ENCODE data around the gene CAPZA2. TPM values are rescaled to one million over a fixed set of nuclear protein-coding genes. Genes with fewer than 3 reads are reported as not detected.
A peak's percentile ranks its signal among the peaks of the same experiment; 100 is the strongest.
"Not testable (repeated sequence)": the region's sequence is repeated elsewhere in the genome, so short reads cannot be mapped to it uniquely, and the experiment has no call there.

Gene CAPZA2
- total RNA-seq, 2 experiments from 2014 or later, result 93.6 to 96.5 TPM

DNA sequence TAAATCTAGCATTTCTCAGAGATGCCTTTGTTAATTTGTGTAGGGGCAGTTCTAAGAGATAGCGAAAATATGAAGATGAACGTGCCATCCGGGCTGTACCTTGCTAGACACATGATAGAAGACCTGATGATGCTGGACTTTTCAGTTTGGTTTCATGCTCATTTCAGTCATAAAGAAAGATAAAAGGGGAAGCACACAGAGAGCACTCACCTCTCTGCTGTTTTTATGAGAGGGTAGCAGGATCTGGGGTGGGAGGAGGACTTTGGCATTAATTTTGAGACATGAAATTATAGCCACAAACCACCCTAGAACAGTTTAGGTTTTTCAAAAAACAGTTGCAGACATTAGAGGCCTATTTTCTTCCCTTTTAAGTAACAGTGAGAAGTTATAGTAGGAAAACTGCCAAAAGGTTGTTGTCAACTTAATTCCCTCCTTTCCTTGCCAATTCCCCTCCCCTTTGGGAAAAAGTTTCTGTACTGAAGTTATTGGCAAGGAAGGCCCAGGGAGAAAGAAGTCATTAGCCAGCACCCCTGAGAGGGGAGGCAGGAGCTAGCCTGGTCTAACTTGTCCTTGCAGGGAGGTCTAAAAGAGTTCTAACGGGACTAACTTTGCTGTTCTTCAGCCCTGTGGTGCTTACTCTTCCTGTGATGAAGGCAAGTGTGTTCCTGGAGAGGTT, 93.6 kb downstream of the CAPZA2 start:
- Histone ChIP-seq H3K36me3 (ENCODE audit: insufficient read depth, low read length) (no peaks in the 10 kb centered on the region), H3K27me3 (ENCODE audit: control insufficient read depth in 1 of 2, insufficient read depth in 2 of 2, low read length in 2 of 2) (no peaks in the 10 kb centered on the region), H3K4me1 (ENCODE audit: insufficient read depth, low read length) (peaks cover 16% of the 10 kb centered on the region), H3K4me3 (ENCODE audit: low read length) (no peak overlapping the region), H3K27ac (ENCODE audit: low read depth in 1 of 2, low read length in 2 of 2) (peak overlapping the region in 1 of 2 donors; percentile 6), H3K9me3 (ENCODE audit: control insufficient read depth in 1 of 2, insufficient read depth in 1 of 2, low read length in 2 of 2) (no peaks in the 10 kb centered on the region)
- Mint-ChIP-seq H3K36me3 (ENCODE audit: low read depth) (peaks cover 6% of the 10 kb centered on the region), H3K27ac (peak overlapping the region; percentile 81), H3K4me3 (peak overlapping the region; percentile 98), H3K4me1 (ENCODE audit: low read depth) (peaks cover 31% of the 10 kb centered on the region), H3K9me3 (no peaks in the 10 kb centered on the region), H3K27me3 (no peaks in the 10 kb centered on the region)
- POLR2A ChIA-PET, result interaction anchor here (1.5 kb wide), 1 partner anchor 51 kb away, joined by 5 read pairs; no protein-coding TSS in a partner anchor
- peak in 2 of 14 experiments; percentile 13 to 15 for DNase-seq
- CTCF ChIA-PET, result interaction anchor here (1.2 kb wide), 1 partner anchor 26 kb away, joined by 3 read pairs; no protein-coding TSS in a partner anchor
- no peak for TF ChIP-seq CTCF (IDR thresholded peaks at IDR 0.05)
- intact Hi-C loops (cut with DNase I, micrococcal nuclease), result loop anchor here in 1 of 2 experiments (2.0 to 5.0 kb wide), 2 partner anchors 95 to 749 kb away; no protein-coding TSS in a partner anchor
- no peak for ATAC-seq (ENCODE audit: poor library complexity)

DNA sequence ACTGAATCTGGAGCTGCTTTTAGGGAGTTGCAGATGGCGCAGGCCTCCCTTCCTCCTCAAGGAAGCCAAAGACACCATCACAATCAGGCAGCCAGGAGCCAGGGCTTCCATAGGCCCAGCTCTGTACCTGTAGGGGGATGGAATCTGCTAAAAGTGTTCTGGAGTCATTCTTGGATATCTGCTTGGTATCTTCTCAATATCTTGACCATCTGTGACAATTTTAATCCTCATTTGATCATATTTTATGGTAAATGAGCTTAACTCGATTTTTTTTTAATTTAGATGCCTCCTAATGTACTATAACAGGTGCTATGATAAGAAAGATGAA, 94.1 kb downstream of the CAPZA2 start:
- Histone ChIP-seq H3K27me3 (ENCODE audit: control insufficient read depth in 1 of 2, insufficient read depth in 2 of 2, low read length in 2 of 2) (no peaks in the 10 kb centered on the region), H3K27ac (ENCODE audit: low read depth in 1 of 2, low read length in 2 of 2) (no peak overlapping the region), H3K36me3 (ENCODE audit: insufficient read depth, low read length) (no peaks in the 10 kb centered on the region), H3K4me1 (ENCODE audit: insufficient read depth, low read length) (peaks cover 16% of the 10 kb centered on the region), H3K9me3 (ENCODE audit: control insufficient read depth in 1 of 2, insufficient read depth in 1 of 2, low read length in 2 of 2) (no peaks in the 10 kb centered on the region), H3K4me3 (ENCODE audit: low read length) (no peak overlapping the region)
- ChIA-PET CTCF (interaction anchor here (0.7 to 1.2 kb wide), 2 partner anchors 26 to 29 kb away, joined by 3 read pairs; no protein-coding TSS in a partner anchor), POLR2A (interaction anchor here (1.5 kb wide), 1 partner anchor 51 kb away, joined by 5 read pairs; no protein-coding TSS in a partner anchor)
- Mint-ChIP-seq H3K27ac (no peak overlapping the region), H3K9me3 (no peaks in the 10 kb centered on the region), H3K36me3 (ENCODE audit: low read depth) (peaks cover 6% of the 10 kb centered on the region), H3K27me3 (no peaks in the 10 kb centered on the region), H3K4me1 (ENCODE audit: low read depth) (peaks cover 31% of the 10 kb centered on the region), H3K4me3 (peak overlapping the region; percentile 12)
- no peak for ATAC-seq (ENCODE audit: poor library complexity)
- no peak for TF ChIP-seq CTCF (IDR thresholded peaks at IDR 0.05)
- intact Hi-C loops (cut with DNase I, micrococcal nuclease), result loop anchor here in 1 of 2 experiments (5.0 kb wide), 1 partner anchor 749 kb away; no protein-coding TSS in a partner anchor
- no peak for DNase-seq

DNA sequence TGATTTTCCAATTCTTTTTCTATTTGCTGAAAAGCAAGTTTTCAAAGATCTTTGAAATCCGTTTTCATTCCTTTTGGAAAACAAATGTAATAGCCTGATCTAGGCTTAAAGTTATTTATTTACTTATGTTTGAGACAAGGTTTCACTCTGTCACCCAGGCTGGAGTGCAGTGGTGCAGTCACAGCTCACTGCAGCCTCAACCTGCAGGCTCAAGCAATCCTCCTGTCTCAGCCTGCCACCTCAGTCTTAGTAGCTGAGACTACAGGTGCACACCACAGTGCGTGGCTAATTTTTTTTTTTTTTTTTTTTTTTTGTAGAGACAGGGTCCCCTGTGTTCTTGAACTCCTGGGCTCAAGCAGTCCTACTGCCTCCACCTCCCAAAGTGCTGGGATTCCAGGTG, 95.5 kb downstream of the CAPZA2 start:
- H3K27me3 ChIP-seq (ENCODE audit: control insufficient read depth in 1 of 2, insufficient read depth in 2 of 2, low read length in 2 of 2), result no peaks in the 10 kb centered on the region
- Mint-ChIP-seq H3K4me3 (no peak overlapping the region), H3K4me1 (ENCODE audit: low read depth) (peaks cover 36% of the 10 kb centered on the region), H3K27me3 (no peaks in the 10 kb centered on the region), H3K9me3 (no peaks in the 10 kb centered on the region), H3K27ac (no peak overlapping the region), H3K36me3 (ENCODE audit: low read depth) (peaks cover 6% of the 10 kb centered on the region)
- no peaks in the 10 kb centered on the region for H3K36me3 ChIP-seq (ENCODE audit: insufficient read depth, low read length)
- TF ChIP-seq CTCF (IDR thresholded peaks at IDR 0.05), result no peak
- ChIA-PET POLR2A (no interaction called here), CTCF (interaction anchor here (0.7 kb wide), 1 partner anchor 101 kb away, joined by 4 read pairs; no protein-coding TSS in a partner anchor)
- DNase-seq (no peak), ATAC-seq (ENCODE audit: poor library complexity) (no peak)
- H3K4me3 ChIP-seq (ENCODE audit: low read length), result no peak overlapping the region
- H3K27ac ChIP-seq (ENCODE audit: low read depth in 1 of 2, low read length in 2 of 2), result no peak overlapping the region
- H3K4me1 ChIP-seq (ENCODE audit: insufficient read depth, low read length), result peaks cover 13% of the 10 kb centered on the region
- intact Hi-C loops (cut with DNase I, micrococcal nuclease), result loop anchor here in 1 of 2 experiments (5.0 kb wide), 1 partner anchor 751 kb away; no protein-coding TSS in a partner anchor
- H3K9me3 ChIP-seq (ENCODE audit: control insufficient read depth in 1 of 2, insufficient read depth in 1 of 2, low read length in 2 of 2), result no peaks in the 10 kb centered on the region

DNA sequence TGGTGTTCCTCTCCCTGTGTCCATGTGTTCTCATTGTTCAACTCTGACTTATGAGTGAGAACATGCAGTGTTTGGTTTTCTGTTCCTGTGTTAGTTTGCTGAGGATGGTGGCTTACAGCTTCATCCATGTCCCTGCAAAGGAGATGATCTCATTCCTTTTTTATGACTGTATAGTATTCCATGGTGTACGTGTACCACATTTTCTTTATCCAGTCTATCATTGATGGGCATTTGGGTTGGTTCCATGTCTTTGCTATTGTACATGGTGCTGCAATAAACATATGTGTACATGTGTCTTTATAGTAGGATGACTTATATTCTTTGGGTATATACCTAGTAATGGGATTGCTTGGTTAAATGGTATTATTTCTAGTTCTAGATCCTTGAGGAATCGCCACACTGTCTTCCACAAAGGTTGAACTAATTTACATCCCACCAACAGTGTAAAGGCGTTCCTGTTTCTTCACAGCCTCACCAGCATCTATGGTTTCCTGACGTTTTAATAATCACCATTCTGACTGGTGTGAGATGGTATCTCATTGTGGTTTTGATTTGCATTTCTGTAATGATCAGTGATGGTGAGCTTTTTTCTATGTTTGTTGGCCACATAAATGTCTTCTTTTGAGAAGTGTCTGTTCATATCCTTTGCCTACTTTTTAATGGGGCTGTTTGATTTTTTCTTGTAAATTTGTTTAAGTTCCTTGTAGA, 99.7 kb downstream of the CAPZA2 start:
- DNase-seq, result peak in 2 of 14 experiments; percentile 11 to 51
- H3K27me3 Mint-ChIP-seq; intact Hi-C loops (cut with DNase I, micrococcal nuclease): not testable (repeated sequence)

More for the DNA sequence above, 99.7 kb downstream of the CAPZA2 start:
- CTCF ChIA-PET; H3K4me1 ChIP-seq (ENCODE audit: insufficient read depth, low read length); ATAC-seq (ENCODE audit: poor library complexity); POLR2A ChIA-PET; H3K4me3 Mint-ChIP-seq; H3K36me3 ChIP-seq (ENCODE audit: insufficient read depth, low read length); H3K9me3 ChIP-seq (ENCODE audit: control insufficient read depth in 1 of 2, insufficient read depth in 1 of 2, low read length in 2 of 2); H3K27ac Mint-ChIP-seq; H3K9me3 Mint-ChIP-seq; H3K4me1 Mint-ChIP-seq (ENCODE audit: low read depth); H3K27ac ChIP-seq (ENCODE audit: low read depth in 1 of 2, low read length in 2 of 2); H3K27me3 ChIP-seq (ENCODE audit: control insufficient read depth in 1 of 2, insufficient read depth in 2 of 2, low read length in 2 of 2); H3K36me3 Mint-ChIP-seq (ENCODE audit: low read depth); H3K4me3 ChIP-seq (ENCODE audit: low read length): not testable (repeated sequence)

All from CD4-positive, alpha-beta T cell (primary cell).